HEK293 (cell line): ENCODE data around the gene RUNX1.
A peak's percentile ranks its signal among the peaks of the same experiment; 100 is the strongest.

Experiments used
- GFI1B ChIP-seq: fragments of 450-650 bp; formaldehyde crosslinking; IDR thresholded peaks from 2 replicates; pipeline ENCODE4 v1.5.1; 2016; ENCODE audit warnings: missing biosample characterization, missing genetic modification characterization
- GLI4 ChIP-seq: fragments of 450-650 bp; formaldehyde crosslinking; IDR thresholded peaks from 2 replicates; pipeline ENCODE4 v1.5.1; 2016; ENCODE audit warnings: missing biosample characterization, missing genetic modification characterization
- GLIS1 ChIP-seq: fragments of 450-650 bp; formaldehyde crosslinking; IDR thresholded peaks from 2 replicates; pipeline ENCODE4 v1.5.1; 2016; ENCODE audit warnings: missing biosample characterization, missing genetic modification characterization
- KLF17 ChIP-seq: fragments of 450-650 bp; formaldehyde crosslinking; IDR thresholded peaks from 2 replicates; pipeline ENCODE4 v1.5.1; 2016; ENCODE audit warnings: missing biosample characterization, missing genetic modification characterization
- KLF8 ChIP-seq: fragments of 450-650 bp; formaldehyde crosslinking; IDR thresholded peaks from 2 replicates; pipeline ENCODE4 v1.5.1; 2016; ENCODE audit warnings: missing biosample characterization, missing genetic modification characterization
- MEIS1 ChIP-seq: sonication (generic); formaldehyde crosslinking; IDR thresholded peaks from 2 replicates; pipeline ENCODE4 v1.8.1; 2022; ENCODE audit warnings: missing genetic modification reagents, mild to moderate bottlenecking, borderline replicate concordance
- PRDM10 ChIP-seq: fragments of 450-650 bp; formaldehyde crosslinking; IDR thresholded peaks from 2 replicates; pipeline ENCODE4 v1.5.1; 2016; ENCODE audit warnings: missing biosample characterization, missing genetic modification characterization
- PRDM2 ChIP-seq: fragments of 450-650 bp; formaldehyde crosslinking; IDR thresholded peaks from 2 replicates; pipeline ENCODE4 v1.5.1; 2016; ENCODE audit warnings: missing biosample characterization, missing genetic modification characterization, borderline replicate concordance
- TSHZ1 ChIP-seq: fragments of 450-650 bp; formaldehyde crosslinking; IDR thresholded peaks from 2 replicates; pipeline ENCODE4 v1.5.1; 2016; ENCODE audit warnings: missing biosample characterization, missing genetic modification characterization, borderline replicate concordance
- WT1 ChIP-seq: fragments of 450-650 bp; formaldehyde crosslinking; IDR thresholded peaks from 2 replicates; pipeline ENCODE4 v1.5.1; 2016; ENCODE audit warnings: missing biosample characterization, missing genetic modification characterization
- ZNF10 ChIP-seq: fragments of 450-650 bp; formaldehyde crosslinking; IDR thresholded peaks from 2 replicates; pipeline ENCODE4 v1.5.1; 2017; ENCODE audit warnings: missing biosample characterization, missing genetic modification characterization
- ZNF221 ChIP-seq: fragments of 450-650 bp; formaldehyde crosslinking; IDR thresholded peaks from 2 replicates; pipeline ENCODE4 v1.5.1; 2017; ENCODE audit warnings: missing biosample characterization, missing genetic modification characterization, borderline replicate concordance
- ZNF223 ChIP-seq: fragments of 450-650 bp; formaldehyde crosslinking; IDR thresholded peaks from 2 replicates; pipeline ENCODE4 v1.5.1; 2016; ENCODE audit warnings: missing biosample characterization, missing genetic modification characterization
- ZNF23 ChIP-seq: fragments of 450-650 bp; formaldehyde crosslinking; IDR thresholded peaks from 2 replicates; pipeline ENCODE4 v1.5.1; 2016; ENCODE audit warnings: missing biosample characterization, missing genetic modification characterization, borderline replicate concordance
- ZNF239 ChIP-seq: fragments of 450-650 bp; formaldehyde crosslinking; IDR thresholded peaks from 2 replicates; pipeline ENCODE4 v1.5.1; 2016; ENCODE audit warnings: missing biosample characterization, missing genetic modification characterization
- ZNF248 ChIP-seq: fragments of 450-650 bp; formaldehyde crosslinking; IDR thresholded peaks from 2 replicates; pipeline ENCODE4 v1.5.1; 2017; ENCODE audit warnings: missing biosample characterization, missing genetic modification characterization
- ZNF398 ChIP-seq: fragments of 450-650 bp; formaldehyde crosslinking; IDR thresholded peaks from 2 replicates; pipeline ENCODE4 v1.5.1; 2017; ENCODE audit warnings: missing biosample characterization, missing genetic modification characterization
- ZNF404 ChIP-seq: fragments of 450-650 bp; formaldehyde crosslinking; IDR thresholded peaks from 2 replicates; pipeline ENCODE4 v1.5.1; 2017; ENCODE audit warnings: missing biosample characterization, missing genetic modification characterization
- ZNF548 ChIP-seq: fragments of 450-650 bp; formaldehyde crosslinking; IDR thresholded peaks from 2 replicates; pipeline ENCODE4 v1.5.1; 2016; ENCODE audit warnings: missing biosample characterization, missing genetic modification characterization
- ZNF623 ChIP-seq: fragments of 450-650 bp; formaldehyde crosslinking; IDR thresholded peaks from 2 replicates; pipeline ENCODE4 v1.5.1; 2016; ENCODE audit warnings: missing biosample characterization, missing genetic modification characterization
- ZNF624 ChIP-seq: fragments of 450-650 bp; formaldehyde crosslinking; IDR thresholded peaks from 2 replicates; pipeline ENCODE4 v1.5.1; 2017; ENCODE audit warnings: missing biosample characterization, missing genetic modification characterization
- ZNF658 ChIP-seq: fragments of 450-650 bp; formaldehyde crosslinking; IDR thresholded peaks from 2 replicates; pipeline ENCODE4; 2016; ENCODE audit warnings: missing biosample characterization, missing genetic modification characterization
- ZNF660 ChIP-seq: fragments of 450-650 bp; IDR thresholded peaks from 2 replicates; pipeline ENCODE4 v1.5.1; 2018; ENCODE audit warnings: missing biosample characterization, mild to moderate bottlenecking, missing genetic modification characterization
- ZNF664 ChIP-seq: fragments of 450-650 bp; formaldehyde crosslinking; IDR thresholded peaks from 2 replicates; pipeline ENCODE4 v1.5.1; 2016; ENCODE audit warnings: missing biosample characterization, missing genetic modification characterization
- ZNF677 ChIP-seq: fragments of 450-650 bp; IDR thresholded peaks from 2 replicates; pipeline ENCODE4 v1.5.0; 2018; ENCODE audit warnings: missing biosample characterization, mild to moderate bottlenecking, missing genetic modification characterization, moderate library complexity
- ZNF791 ChIP-seq: fragments of 450-650 bp; formaldehyde crosslinking; IDR thresholded peaks from 2 replicates; pipeline ENCODE4 v1.5.1; 2016; ENCODE audit warnings: missing biosample characterization, missing genetic modification characterization
- ZNF843 ChIP-seq: fragments of 450-650 bp; formaldehyde crosslinking; IDR thresholded peaks from 2 replicates; pipeline ENCODE4 v1.5.1; 2016; ENCODE audit warnings: missing biosample characterization, missing genetic modification characterization

The RUNX1 gene

GRCh38 chr21:34844924-34845238, 204.2 kb downstream of the RUNX1 start (continued):
- TF ChIP-seq PRDM2 = no peak
- no peak for TF ChIP-seq ZNF398 (tag by site-specific recombination)
- TF ChIP-seq ZNF843 (tag by site-specific recombination) = no peak
- peak; percentile 85 for TF ChIP-seq KLF17
- no peak for TF ChIP-seq ZNF791 (tag by site-specific recombination)
- no peak for TF ChIP-seq ZNF248 (tag by site-specific recombination)
- TF ChIP-seq ZNF239 (tag by site-specific recombination) = no peak
- TF ChIP-seq ZNF548 (tag by site-specific recombination) = no peak
- TF ChIP-seq GLIS1 (tag by site-specific recombination) = peak; percentile 100
- TF ChIP-seq ZNF221 (tag by site-specific recombination) = no peak
- no peak; the same call in 1 of the 2 replicates for TF ChIP-seq ZNF677 (tag by site-specific recombination)
- TF ChIP-seq ZNF624 (tag by site-specific recombination) = no peak
- TF ChIP-seq KLF8 (tag by site-specific recombination) = peak; percentile 90
- no peak for TF ChIP-seq ZNF404 (tag by site-specific recombination)
- TF ChIP-seq ZNF223 (tag by site-specific recombination) = no peak
- TF ChIP-seq ZNF23 = no peak
- no peak for TF ChIP-seq MEIS1 (CRISPR knock-in tag)
- no peak for TF ChIP-seq GFI1B (tag by site-specific recombination)
- no peak for TF ChIP-seq ZNF10 (tag by site-specific recombination)
- no peak for TF ChIP-seq GLI4 (tag by site-specific recombination)
- no peak for TF ChIP-seq ZNF658 (tag by site-specific recombination)
- no peak for TF ChIP-seq PRDM10 (tag by site-specific recombination)
- peak; percentile 87 for TF ChIP-seq WT1 (tag by site-specific recombination)
- TF ChIP-seq ZNF660 (tag by site-specific recombination) = no peak
- peak; percentile 76; the same call in 1 of the 2 replicates for TF ChIP-seq TSHZ1 (tag by site-specific recombination)
- TF ChIP-seq ZNF664 = no peak
- no peak for TF ChIP-seq ZNF623
